Calu3 (cell line): ENCODE results near the gene SMAD3. TPM values are rescaled to one million over a fixed set of nuclear protein-coding genes. Genes with fewer than 3 reads are reported as not detected.

ENCODE experiments used
- BruUV-seq: library from RNA; stranded (reverse); fragments of 400-500 nt; replicated peaks from 2 replicates; lab custom pipeline; 2021; lab: Mats Ljungman, UMichigan
- CTCF ChIA-PET: fragments of 300-600 bp; sonication (Branson Sonifier 250); formaldehyde crosslinking; loops from one replicate; lab custom pipeline; 2022; ENCODE audit warnings: antibody characterized with exemption; lab: Charles Lee
- DNase-seq: peaks from one replicate; pipeline ENCODE4 v3.0.0; 2022
- H3K27ac Mint-ChIP-seq: one replicate; pipeline ENCODE4 v1.8.0; 2022; ENCODE audit warnings: mixed read lengths; ENCODE audit not compliant: unreplicated experiment
- H3K27me3 Mint-ChIP-seq: one replicate; pipeline ENCODE4 v1.8.0; 2022; ENCODE audit warnings: mixed read lengths; ENCODE audit not compliant: unreplicated experiment
- H3K36me3 Mint-ChIP-seq: one replicate; pipeline ENCODE4 v1.8.0; 2022; ENCODE audit warnings: mild to moderate bottlenecking, moderate library complexity, mixed read lengths; ENCODE audit not compliant: insufficient read depth, unreplicated experiment
- H3K4me1 Mint-ChIP-seq: one replicate; pipeline ENCODE4 v1.8.0; 2022; ENCODE audit warnings: mild to moderate bottlenecking, low read depth, mixed read lengths; ENCODE audit not compliant: unreplicated experiment
- H3K4me3 Mint-ChIP-seq: one replicate; pipeline ENCODE4 v1.8.0; 2022; ENCODE audit warnings: mild to moderate bottlenecking, low read depth, moderate library complexity, mixed read lengths; ENCODE audit not compliant: unreplicated experiment
- H3K9me3 Mint-ChIP-seq: one replicate; pipeline ENCODE4 v1.8.0; 2022; ENCODE audit warnings: low read depth, mixed read lengths; ENCODE audit not compliant: unreplicated experiment
- intact Hi-C: fragments of 100-400 bp; cut with micrococcal nuclease; formaldehyde crosslinking; loops from one replicate; pipeline ENCODE4 v1.10.0; 2022; ENCODE audit not compliant: unreplicated experiment
- total RNA-seq: library from RNA; stranded (reverse); gene quantifications from 2 replicates; pipeline ENCODE4 v1.2.3, GENCODE V29; 2022
- TF ChIP-seq, protein P1 (sequence below): fragments of 200-600 bp; IDR thresholded peaks from one replicate; pipeline ENCODE4 v1.8.0; 2022; ENCODE audit warnings: antibody characterized with exemption; ENCODE audit not compliant: unreplicated experiment

Gene SMAD3
- total RNA-seq, 1 experiment from 2014 or later: 121 TPM

DNA sequence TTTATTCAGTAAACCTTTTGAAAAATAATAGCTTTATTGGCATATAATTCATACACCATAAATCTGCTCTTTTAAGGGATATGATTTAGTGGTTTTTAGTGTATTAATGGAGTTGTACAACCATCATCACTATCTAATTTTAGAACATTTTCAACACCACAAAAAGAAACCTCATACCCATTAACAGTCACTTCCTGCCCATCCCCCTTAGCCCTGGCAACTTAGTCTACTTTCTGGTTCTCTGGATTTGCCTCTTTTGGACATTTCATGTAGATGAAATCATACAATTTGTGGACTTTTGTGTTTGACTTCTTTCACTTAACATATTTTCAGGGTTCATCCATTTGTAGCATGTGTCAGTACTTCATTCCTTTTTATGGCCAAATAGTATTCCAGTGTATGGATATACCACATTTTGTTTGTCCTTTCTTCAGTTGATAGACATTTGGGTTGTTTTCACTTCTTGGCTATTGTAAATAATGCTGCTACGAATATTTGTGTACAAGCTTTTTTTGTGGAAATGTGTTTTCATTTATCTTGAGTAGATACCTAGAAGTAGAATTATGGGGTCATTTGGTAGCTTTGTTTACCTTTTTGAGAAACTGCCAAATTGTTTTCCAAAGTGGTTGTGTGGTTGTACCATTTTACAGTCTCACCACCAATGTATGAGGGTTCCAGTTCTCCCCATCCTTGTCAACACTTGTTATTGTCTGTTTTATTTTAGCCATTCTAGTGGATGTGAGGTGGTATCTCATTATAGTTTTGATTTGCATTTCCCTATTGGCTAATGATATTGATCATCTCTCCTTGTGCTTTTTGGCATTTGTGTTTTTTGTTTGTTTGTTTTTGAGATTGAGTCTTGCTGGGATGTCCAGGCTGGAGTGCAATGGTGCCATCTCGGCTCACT is 45.8 kb downstream of the SMAD3 start:
- TF ChIP-seq, protein P1, sequence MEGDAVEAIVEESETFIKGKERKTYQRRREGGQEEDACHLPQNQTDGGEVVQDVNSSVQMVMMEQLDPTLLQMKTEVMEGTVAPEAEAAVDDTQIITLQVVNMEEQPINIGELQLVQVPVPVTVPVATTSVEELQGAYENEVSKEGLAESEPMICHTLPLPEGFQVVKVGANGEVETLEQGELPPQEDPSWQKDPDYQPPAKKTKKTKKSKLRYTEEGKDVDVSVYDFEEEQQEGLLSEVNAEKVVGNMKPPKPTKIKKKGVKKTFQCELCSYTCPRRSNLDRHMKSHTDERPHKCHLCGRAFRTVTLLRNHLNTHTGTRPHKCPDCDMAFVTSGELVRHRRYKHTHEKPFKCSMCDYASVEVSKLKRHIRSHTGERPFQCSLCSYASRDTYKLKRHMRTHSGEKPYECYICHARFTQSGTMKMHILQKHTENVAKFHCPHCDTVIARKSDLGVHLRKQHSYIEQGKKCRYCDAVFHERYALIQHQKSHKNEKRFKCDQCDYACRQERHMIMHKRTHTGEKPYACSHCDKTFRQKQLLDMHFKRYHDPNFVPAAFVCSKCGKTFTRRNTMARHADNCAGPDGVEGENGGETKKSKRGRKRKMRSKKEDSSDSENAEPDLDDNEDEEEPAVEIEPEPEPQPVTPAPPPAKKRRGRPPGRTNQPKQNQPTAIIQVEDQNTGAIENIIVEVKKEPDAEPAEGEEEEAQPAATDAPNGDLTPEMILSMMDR: no peak
- H3K4me1 Mint-ChIP-seq: peaks cover 16% of the 10 kb centered on the region
- intact Hi-C loops: no loop called here
- no peak overlapping the region for H3K4me3 Mint-ChIP-seq
- no TSS peak for BruUV-seq
- DNase-seq: no peak
- peak overlapping the region; percentile 68 for H3K27ac Mint-ChIP-seq
- no peaks in the 10 kb centered on the region for H3K27me3 Mint-ChIP-seq
- H3K36me3 Mint-ChIP-seq: peaks cover 73% of the 10 kb centered on the region
- CTCF ChIA-PET: no interaction called here
- H3K9me3 Mint-ChIP-seq: peaks cover 3% of the 10 kb centered on the region

DNA sequence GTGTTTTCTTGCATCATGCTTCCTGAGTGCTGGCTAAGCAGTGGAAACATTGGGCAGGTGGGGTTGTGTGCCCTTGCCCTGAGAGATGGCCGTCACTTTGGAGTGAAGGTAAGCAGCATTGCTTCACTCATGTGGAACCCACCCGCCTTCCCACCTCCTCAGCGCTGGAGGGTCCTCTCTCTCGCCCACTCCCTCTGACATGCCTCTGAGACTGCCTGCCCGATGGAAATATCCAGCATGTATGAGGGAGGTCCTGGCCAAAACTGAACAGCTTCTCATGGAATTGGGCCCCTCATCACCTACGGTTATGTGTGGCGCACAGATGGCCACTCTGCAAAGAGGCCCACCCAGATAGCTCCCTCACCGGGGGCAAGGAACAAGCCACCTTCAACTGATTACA is 48.6 kb downstream of the SMAD3 start:
- Mint-ChIP-seq H3K4me1 (peaks cover 44% of the 10 kb centered on the region), H3K27me3 (no peaks in the 10 kb centered on the region), H3K36me3 (peaks cover 72% of the 10 kb centered on the region), H3K9me3 (peaks cover 3% of the 10 kb centered on the region), H3K4me3 (no peak overlapping the region), H3K27ac (no peak overlapping the region)
- TF ChIP-seq, protein P1: no peak
- CTCF ChIA-PET: no interaction called here
- no peak for DNase-seq
- BruUV-seq: no TSS peak
- intact Hi-C loops: no loop called here

DNA sequence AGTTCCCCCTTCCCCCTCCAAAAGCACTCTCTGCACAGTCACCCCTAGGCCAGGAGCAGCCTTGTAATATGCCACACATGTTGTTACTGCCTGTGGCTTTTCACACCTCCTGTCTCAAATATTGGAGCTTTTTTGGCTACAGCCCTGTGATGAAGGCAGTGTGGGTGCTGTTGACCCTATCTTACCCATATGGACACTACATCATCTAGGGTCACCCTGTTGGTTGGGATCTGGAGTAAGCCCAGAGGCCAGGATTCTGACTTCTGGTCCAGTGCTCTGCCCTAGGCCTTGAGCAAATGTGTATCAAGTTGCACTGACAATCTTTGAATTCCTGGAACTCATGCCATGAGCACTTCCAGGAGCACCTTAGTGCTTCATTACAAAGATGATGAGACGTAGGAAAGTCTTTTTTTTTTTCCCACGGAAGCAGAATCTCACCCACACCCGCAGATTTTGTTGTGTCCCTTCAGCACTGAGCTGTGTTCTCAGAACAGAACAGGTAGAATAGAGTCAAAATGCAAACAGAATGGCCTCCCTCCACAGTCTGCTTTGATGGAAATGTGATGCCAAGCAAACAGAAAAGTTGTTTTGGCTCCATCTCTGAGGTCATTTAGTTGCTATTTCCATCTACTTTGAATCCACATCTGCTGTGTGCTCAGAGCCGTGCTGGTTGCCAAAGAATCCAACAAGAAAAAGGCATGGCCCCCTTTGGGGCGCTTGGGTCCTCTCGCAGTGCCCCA is 49.6 kb downstream of the SMAD3 start:
- intact Hi-C loops: no loop called here
- no TSS peak for BruUV-seq
- Mint-ChIP-seq H3K4me1 (peaks cover 54% of the 10 kb centered on the region), H3K27ac (peak overlapping the region; percentile 53), H3K9me3 (peaks cover 3% of the 10 kb centered on the region), H3K4me3 (no peak overlapping the region), H3K27me3 (no peaks in the 10 kb centered on the region), H3K36me3 (peaks cover 77% of the 10 kb centered on the region)
- CTCF ChIA-PET: no interaction called here
- DNase-seq: no peak
- TF ChIP-seq, protein P1: no peak

DNA sequence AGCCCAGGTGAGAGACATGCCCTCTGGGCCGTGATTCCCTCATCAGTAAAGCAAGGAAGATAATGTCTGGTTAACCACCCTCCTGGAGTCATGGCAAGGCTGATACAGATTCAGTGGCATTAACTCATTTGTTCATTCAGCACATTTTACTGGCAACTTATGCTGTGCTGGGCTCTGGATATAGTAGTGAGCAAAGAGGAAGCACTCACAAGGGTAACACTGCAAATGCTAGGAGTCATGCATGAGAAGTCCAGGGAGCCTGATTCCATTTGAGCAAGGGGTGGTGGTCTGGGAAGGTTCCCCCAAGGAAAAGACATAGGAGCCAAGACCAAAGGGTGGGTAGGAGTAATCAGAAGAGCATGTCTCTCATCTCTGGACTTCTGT is 50.2 kb downstream of the SMAD3 start:
- H3K27ac Mint-ChIP-seq: peak overlapping the region; percentile 53
- BruUV-seq: no TSS peak

More for the DNA sequence above, 50.2 kb downstream of the SMAD3 start:
- DNase-seq: no peak
- Mint-ChIP-seq H3K4me3 (no peak overlapping the region), H3K4me1 (peaks cover 59% of the 10 kb centered on the region), H3K27me3 (no peaks in the 10 kb centered on the region), H3K9me3 (peaks cover 3% of the 10 kb centered on the region), H3K36me3 (peaks cover 77% of the 10 kb centered on the region)
- intact Hi-C loops: no loop called here
- CTCF ChIA-PET: no interaction called here
- TF ChIP-seq, protein P1: no peak
